Epithelial cell of alveolus of lung (primary cell): Measurements from ENCODE around the gene LGALS3BP. TPM values are rescaled to one million over a fixed set of nuclear protein-coding genes. Genes with fewer than 3 reads are reported as not detected.

Experiments
- total RNA-seq: library from RNA; depleted of rRNA; stranded (reverse); fragments of >200 nt; gene quantifications from 2 replicates; pipeline ENCODE4 v1.2.1, GENCODE V29; 2015

The LGALS3BP gene, protein sequence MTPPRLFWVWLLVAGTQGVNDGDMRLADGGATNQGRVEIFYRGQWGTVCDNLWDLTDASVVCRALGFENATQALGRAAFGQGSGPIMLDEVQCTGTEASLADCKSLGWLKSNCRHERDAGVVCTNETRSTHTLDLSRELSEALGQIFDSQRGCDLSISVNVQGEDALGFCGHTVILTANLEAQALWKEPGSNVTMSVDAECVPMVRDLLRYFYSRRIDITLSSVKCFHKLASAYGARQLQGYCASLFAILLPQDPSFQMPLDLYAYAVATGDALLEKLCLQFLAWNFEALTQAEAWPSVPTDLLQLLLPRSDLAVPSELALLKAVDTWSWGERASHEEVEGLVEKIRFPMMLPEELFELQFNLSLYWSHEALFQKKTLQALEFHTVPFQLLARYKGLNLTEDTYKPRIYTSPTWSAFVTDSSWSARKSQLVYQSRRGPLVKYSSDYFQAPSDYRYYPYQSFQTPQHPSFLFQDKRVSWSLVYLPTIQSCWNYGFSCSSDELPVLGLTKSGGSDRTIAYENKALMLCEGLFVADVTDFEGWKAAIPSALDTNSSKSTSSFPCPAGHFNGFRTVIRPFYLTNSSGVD
- 342 and 496 TPM in 2 replicates for total RNA-seq

DNA sequence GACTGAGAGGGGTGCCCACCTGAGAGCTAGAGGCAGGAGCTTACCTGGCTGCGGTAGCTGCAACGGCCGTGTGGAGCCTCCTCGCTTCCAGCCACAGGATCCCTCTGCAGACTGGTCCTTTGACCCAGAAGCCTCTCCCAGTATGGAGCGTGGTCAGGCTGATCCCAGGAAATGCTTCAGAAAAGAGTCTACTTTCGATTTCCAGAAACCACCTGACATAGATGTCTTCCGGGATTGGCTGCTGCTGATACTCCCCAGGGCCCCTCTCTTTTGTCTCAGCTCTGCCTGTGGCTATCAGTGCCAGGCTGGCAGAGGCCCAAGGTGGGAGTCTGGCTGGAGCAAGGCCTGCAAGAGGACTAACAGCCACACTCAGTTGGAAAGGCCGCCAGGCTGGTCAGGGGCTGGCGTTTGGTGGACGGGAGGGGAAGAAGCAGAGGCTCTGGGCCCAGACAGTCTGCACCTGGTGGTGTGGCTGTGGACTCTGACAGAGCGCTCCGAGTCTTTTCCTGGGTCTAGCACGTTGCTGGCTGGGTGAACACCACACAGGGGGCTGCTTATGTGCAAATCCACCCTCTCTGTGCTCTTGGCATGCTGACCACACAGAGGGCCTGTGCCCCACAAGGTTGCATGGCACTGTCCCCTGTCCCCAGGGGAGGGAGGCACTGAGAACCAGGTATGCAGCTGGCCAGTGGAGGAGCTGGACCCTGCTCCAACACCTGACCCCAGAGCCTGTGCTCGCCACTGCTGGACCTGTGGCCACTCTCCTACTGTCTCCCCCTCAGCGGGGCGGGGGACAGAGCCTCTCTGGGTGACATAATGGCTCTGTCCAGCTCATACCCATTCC is at the start of gene LGALS3BP:
Gene LGALS3BP (minus strand): TSS at position 144 of the 844 bp plus-strand sequence. CDS start 2,732 bp downstream, outside the sequence.

DNA sequence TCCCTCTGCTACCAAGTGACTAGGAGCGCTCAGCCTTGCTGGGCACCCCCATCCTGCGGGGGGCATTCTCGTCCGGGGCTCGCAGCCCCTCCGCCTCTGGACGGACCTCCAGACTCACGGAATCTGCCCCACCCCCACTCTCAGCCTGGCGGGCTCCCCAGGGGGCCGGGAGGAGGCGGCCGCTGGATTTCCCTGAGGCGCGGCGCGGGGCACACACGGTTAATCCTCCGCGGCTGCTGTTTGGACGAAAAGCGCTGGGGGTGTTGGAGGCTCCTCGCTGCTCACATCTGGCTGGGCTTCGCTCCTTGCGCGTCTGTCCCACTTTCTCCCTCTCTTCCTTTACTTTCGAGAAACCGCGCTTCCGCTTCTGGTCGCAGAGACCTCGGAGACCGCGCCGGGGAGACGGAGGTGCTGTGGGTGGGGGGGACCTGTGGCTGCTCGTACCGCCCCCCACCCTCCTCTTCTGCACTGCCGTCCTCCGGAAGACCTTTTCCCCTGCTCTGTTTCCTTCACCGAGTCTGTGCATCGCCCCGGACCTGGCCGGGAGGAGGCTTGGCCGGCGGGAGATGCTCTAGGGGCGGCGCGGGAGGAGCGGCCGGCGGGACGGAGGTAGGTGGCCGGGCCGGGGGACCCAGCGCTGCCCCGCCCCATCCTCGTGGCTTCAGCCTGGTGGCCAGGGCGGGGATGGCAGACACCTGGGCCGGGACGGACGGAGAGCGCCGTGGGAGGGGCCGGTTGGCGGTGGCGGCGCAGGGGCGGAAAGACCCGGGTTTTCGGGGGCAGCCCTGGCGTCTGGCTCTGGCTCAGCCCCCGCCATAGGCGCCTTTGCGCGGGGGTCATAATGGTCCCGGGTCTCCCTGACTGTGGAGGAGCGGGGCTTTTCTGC is 44.4 kb upstream of the LGALS3BP start, which contains the start of gene C1QTNF1:
Gene C1QTNF1 (plus strand): TSS at position 284 of the 886 bp plus-strand sequence. CDS start 19,800 bp downstream, outside the sequence.

DNA sequence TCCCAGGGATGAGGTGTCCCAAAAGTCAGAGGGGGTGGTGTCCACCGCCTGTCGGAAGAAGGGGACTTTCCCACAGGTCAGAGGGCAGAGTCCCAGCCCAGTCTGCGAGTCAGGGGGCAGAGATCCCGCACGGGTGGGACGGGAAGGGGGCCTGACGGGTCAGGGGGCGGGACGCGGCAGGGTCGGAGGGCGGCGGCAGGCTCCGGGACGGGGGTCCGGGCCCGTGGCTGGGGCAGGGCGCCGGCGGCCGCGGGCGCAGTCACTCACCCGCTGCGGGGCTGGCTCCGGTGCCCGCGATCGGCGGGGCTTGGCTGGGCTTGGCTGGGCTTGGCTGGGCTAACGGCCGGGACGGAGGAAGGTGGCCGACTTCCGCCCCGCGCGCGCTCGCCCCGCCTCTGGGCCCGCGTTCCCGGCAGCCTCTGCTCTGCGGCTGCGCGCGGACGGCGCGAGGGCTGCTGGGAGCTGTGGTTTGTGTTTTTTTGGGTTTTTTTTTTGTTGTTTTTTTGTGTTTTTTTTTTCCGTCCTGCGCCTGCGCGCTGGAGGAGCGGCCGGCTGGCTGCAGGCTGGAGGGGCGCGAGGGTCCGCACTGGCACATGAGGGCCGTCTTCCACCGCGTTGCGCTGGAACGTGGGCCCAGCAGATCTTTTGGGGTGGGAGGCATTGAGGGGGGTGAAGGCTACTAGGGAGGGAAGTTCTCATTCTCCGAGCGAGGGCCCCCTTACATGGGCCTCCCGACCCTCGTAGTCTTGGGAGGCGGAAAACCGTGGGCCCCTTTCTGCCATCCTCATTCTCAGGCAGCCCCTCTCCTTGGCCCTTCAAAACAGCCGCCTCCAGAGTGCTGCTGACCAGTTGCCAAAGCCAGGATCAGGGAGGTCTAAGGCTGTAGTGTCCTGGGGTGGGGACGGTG is 29.9 kb upstream of the LGALS3BP start, which contains the start of gene CANT1:
Gene CANT1 (minus strand): TSS at position 368 of the 907 bp plus-strand sequence. CDS start 12,142 bp downstream, outside the sequence.

DNA sequence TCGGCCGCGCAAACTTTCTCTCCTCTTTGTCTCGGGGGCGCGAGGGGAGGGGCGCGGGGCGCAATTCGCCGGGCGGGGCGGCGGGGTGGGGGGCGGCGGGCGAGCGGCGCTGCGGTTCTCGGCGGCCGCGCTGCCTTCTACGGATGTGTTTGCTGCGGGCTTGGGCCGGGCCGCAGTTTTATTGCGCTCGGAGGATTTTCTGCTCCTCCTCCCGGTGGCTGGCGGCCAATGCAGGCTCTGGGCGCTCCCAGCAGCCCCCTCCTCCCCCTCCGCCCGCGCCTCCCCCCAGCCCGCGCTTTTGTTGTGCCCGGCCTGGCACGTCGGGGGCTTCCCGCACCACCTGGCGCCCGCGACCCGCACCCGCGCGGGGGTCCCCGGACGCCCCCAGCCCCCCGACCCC is 54.5 kb downstream of the LGALS3BP start, which contains the start of gene TIMP2:
Gene TIMP2 (minus strand): TSS at position 154 of the 400 bp plus-strand sequence. CDS start 299 bp downstream, outside the sequence.

Other genes starting within 250 kb of the LGALS3BP start
- 12.2 and 14.1 TPM in 2 replicates for gene CYTH1, start 197.7 kb downstream of the LGALS3BP start, total RNA-seq
- 9.2 and 17.7 TPM in 2 replicates for gene USP36, start 139.1 kb downstream of the LGALS3BP start, total RNA-seq
- gene CEP295NL, start 76.7 kb downstream of the LGALS3BP start, total RNA-seq, result 0.13 TPM in 1 of 2 replicates, not detected in the other
- gene TIMP2, start 54.5 kb downstream of the LGALS3BP start, total RNA-seq, result 201 and 258 TPM in 2 replicates
- gene CANT1, start 29.8 kb upstream of the LGALS3BP start, total RNA-seq, result 45.8 and 56.1 TPM in 2 replicates
- 47.1 and 53.0 TPM in 2 replicates for gene C1QTNF1, start 44.2 kb upstream of the LGALS3BP start, total RNA-seq
- gene ENGASE, start 94.9 kb upstream of the LGALS3BP start, total RNA-seq, result 8.8 and 14.5 TPM in 2 replicates